ENCODE results near the gene OR4C45. TPM values are rescaled to one million over a fixed set of nuclear protein-coding genes. Genes with fewer than 3 reads are reported as not detected.

Gene OR4C45
- total and polyA plus RNA-seq, 2 of the 8 experiments (the other 6 are each of a cell fraction or from before 2014, with no cell fraction given): not detected

GRCh38 chr11:50074161-50074560 is 41.5 kb downstream of the OR4C45 start:
- Histone ChIP-seq H3K27me3 (replicated peaks in 1 of 4; ENCODE audit: control insufficient read depth in 3 of 4, extremely low read depth in 1 of 4, insufficient read depth in 3 of 4, low read length in 3 of 4) (no peaks in the 10 kb centered on the region), H2BK15ac (ENCODE audit: low read length) (no peak overlapping the region), H3K36me3 (ENCODE audit: control insufficient read depth in 2 of 4, insufficient read depth in 4 of 4, low read length in 3 of 4) (no peaks in the 10 kb centered on the region), H3K14ac (ENCODE audit: insufficient read length) (no peak overlapping the region), H3K23me2 (ENCODE audit: low read depth, low read length) (no peaks in the 10 kb centered on the region), H3K9me3 (ENCODE audit: insufficient read depth in 2 of 2, low read depth in 1 of 2, low read length in 1 of 2) (peaks cover 93 to 97% of the 10 kb centered on the region in 2 experiments), H2AFZ (ENCODE audit: low read length) (no peak overlapping the region), H3K79me1 (ENCODE audit: low read depth, low read length) (no peaks in the 10 kb centered on the region), H2BK120ac (replicated peaks; ENCODE audit: low read depth, low read length) (no peak overlapping the region), H3K23ac (ENCODE audit: insufficient read length) (no peak overlapping the region), H3K4me2 (ENCODE audit: insufficient read depth in 1 of 2, low read depth in 2 of 2, low read length in 2 of 2) (no peak overlapping the region), H3K27ac (ENCODE audit: low read depth, low read length) (no peak overlapping the region), H3K4me1 (replicated peaks in 1 of 4; ENCODE audit: control insufficient read depth in 3 of 4, insufficient read depth in 4 of 4, low read length in 3 of 4) (no peaks in the 10 kb centered on the region), H4K8ac (ENCODE audit: extremely low read depth, insufficient read depth, low read length) (no peak overlapping the region), H3K56ac (replicated peaks; ENCODE audit: insufficient read length, low read depth, low read length) (no peak overlapping the region), H3K79me2 (ENCODE audit: control insufficient read depth in 1 of 2, insufficient read depth in 2 of 2, low read length in 2 of 2) (no peaks in the 10 kb centered on the region), H2BK20ac (ENCODE audit: low read length) (no peak overlapping the region), H3K4me3 (ENCODE audit: extremely low read depth in 1 of 4, insufficient read depth in 2 of 4, low read depth in 3 of 4, low read length in 4 of 4) (no peak overlapping the region), H4K91ac (replicated peaks; ENCODE audit: insufficient read length, low read length) (no peak overlapping the region), H2AK5ac (ENCODE audit: low read depth, low read length) (no peak overlapping the region), H4K20me1 (replicated peaks in 1 of 2; ENCODE audit: control insufficient read depth in 1 of 2, insufficient read depth in 2 of 2, low read length in 2 of 2) (no peaks in the 10 kb centered on the region), H3K4ac (replicated peaks; ENCODE audit: insufficient read length, low read depth, low read length) (no peak overlapping the region), H2BK5ac (ENCODE audit: low read depth, low read length) (no peak overlapping the region), H3K9ac (replicated peaks in 1 of 4; ENCODE audit: extremely low read depth in 1 of 4, low read depth in 3 of 4, low read length in 3 of 4) (no peak overlapping the region), H3K18ac (ENCODE audit: extremely low read depth, low read length) (no peak overlapping the region), H2BK12ac (ENCODE audit: low read depth, low read length) (no peak overlapping the region), H4K5ac (ENCODE audit: insufficient read length, low read depth, low read length) (no peak overlapping the region)
- WGBS, 2 experiments (ENCODE audit: extremely low coverage in 1 of 2, insufficient coverage in 1 of 2, insufficient read length in 1 of 2, insufficient replicate concordance in 2 of 2, low coverage in 1 of 2, low lambda C conversion rate in 2 of 2, missing lambda C conversion rate in 1 of 2): 82% methylated on average over 6 of the region's 6 CpGs; no CpG with 5 or more reads in 1 of the 2 experiments
- ChIA-PET CTCF (ENCODE audit: partially characterized antibody) (no interaction called here), POLR2A (ENCODE audit: partially characterized antibody) (no interaction called here)
- no peak for DNase-seq (ENCODE audit: low read depth in 1 of 2, low spot score in 2 of 2)
- no peak for FAIRE-seq
- TF ChIP-seq EP300 (IDR thresholded peaks at IDR 0.05; ENCODE audit: borderline replicate concordance in 1 of 2, low read depth in 2 of 2, low read length in 2 of 2) (no peak), MAFK (IDR thresholded peaks at IDR 0.05; ENCODE audit: low read depth, low read length) (no peak), JUND (IDR thresholded peaks at IDR 0.05; ENCODE audit: low read length) (no peak), KDM4A (IDR thresholded peaks at IDR 0.05; ENCODE audit: low read depth, low read length, severe bottlenecking) (no peak), ATF3 (IDR thresholded peaks at IDR 0.05; ENCODE audit: insufficient read depth, low read depth, low read length) (no peak), SUZ12 (IDR thresholded peaks at IDR 0.05; ENCODE audit: low read length) (no peak), SP2 (IDR thresholded peaks at IDR 0.05; ENCODE audit: low read length) (no peak), JUN (IDR thresholded peaks at IDR 0.05; ENCODE audit: low read depth, low read length) (no peak), TAF1 (IDR thresholded peaks at IDR 0.05; ENCODE audit: low read depth, low read length) (no peak), NRF1 (IDR thresholded peaks at IDR 0.05; ENCODE audit: low read depth, low read length) (no peak), EZH2 (IDR thresholded peaks at IDR 0.05; ENCODE audit: low read depth, low read length, severe bottlenecking) (no peak), POLR2AphosphoS5 (IDR thresholded peaks at IDR 0.05; ENCODE audit: low read depth, low read length) (no peak)
